IMR-90 (cell line): ENCODE results near the gene IFT43. TPM values are rescaled to one million over a fixed set of nuclear protein-coding genes. Genes with fewer than 3 reads are reported as not detected.

Source experiments
- ATAC-seq: fragments of 200-7000 bp; cut with Tn5 transposase; 2 replicates; pipeline ENCODE4 v1.9.1; 2020; ENCODE audit warnings: low read depth, mild to moderate bottlenecking, moderate library complexity
- BruUV-seq: library from RNA; stranded (reverse); fragments of 400-500 nt; replicated peaks from 2 replicates; lab custom pipeline; 2021; lab: Mats Ljungman, UMichigan
- CTCF ChIA-PET: fragments of 300-600 bp; formaldehyde crosslinking; extraction: SDS; loops from one replicate; lab custom pipeline; 2021; ENCODE audit warnings: antibody characterized with exemption; lab: Yijun Ruan, JAX
- POLR2A ChIA-PET: fragments of 300-600 bp; sonication (Branson Sonifier 250); formaldehyde crosslinking; loops from one replicate; lab custom pipeline; 2022; ENCODE audit warnings: antibody characterized with exemption; ENCODE audit not compliant: unreplicated experiment; lab: Charles Lee
- DNase-seq: peaks from one replicate; pipeline ENCODE4 v3.0.0; 2013
- H2AFZ ChIP-seq: replicated peaks from 2 replicates; pipeline ENCODE3; 2013; ENCODE audit warnings: low read length, mild to moderate bottlenecking; ENCODE audit not compliant: poor library complexity
- H2AK5ac ChIP-seq: 2 replicates; pipeline ENCODE4 v1.6.1; 2013; ENCODE audit warnings: low read depth, low read length, inconsistent platforms
- H2AK9ac ChIP-seq: replicated peaks from 2 replicates; pipeline ENCODE3; 2013; ENCODE audit warnings: mild to moderate bottlenecking, low read depth, low read length, moderate library complexity; ENCODE audit not compliant: poor library complexity
- H2BK120ac ChIP-seq: 2 replicates; pipeline ENCODE4 v1.6.1; 2013; ENCODE audit warnings: low read depth, low read length, inconsistent platforms
- H2BK15ac ChIP-seq: 3 replicates; pipeline ENCODE4 v1.6.1; 2013; ENCODE audit warnings: low read depth, low read length, inconsistent platforms
- H2BK20ac ChIP-seq: 2 replicates; pipeline ENCODE4 v1.6.1; 2013; ENCODE audit warnings: low read depth, mild to moderate bottlenecking, inconsistent platforms, low read length, moderate library complexity
- H2BK5ac ChIP-seq: 2 replicates; pipeline ENCODE4 v1.6.1; 2013; ENCODE audit warnings: mild to moderate bottlenecking, low read depth, low read length, inconsistent platforms; ENCODE audit not compliant: poor library complexity, severe bottlenecking
- H3K14ac ChIP-seq: replicated peaks from 2 replicates; pipeline ENCODE4 v1.6.1; 2013; ENCODE audit warnings: low read depth, low read length, inconsistent platforms
- H3K18ac ChIP-seq: 2 replicates; pipeline ENCODE4 v1.6.1; 2013; ENCODE audit warnings: low read depth, low read length, control low read depth
- H3K23ac ChIP-seq: 2 replicates; pipeline ENCODE4 v1.6.1; 2013; ENCODE audit warnings: low read depth, low read length, inconsistent platforms
- H3K27ac ChIP-seq: 2 replicates; pipeline ENCODE4 v1.5.1; 2013; ENCODE audit warnings: mild to moderate bottlenecking, control low read depth, low read length; ENCODE audit not compliant: insufficient read depth
- H3K27me3 ChIP-seq: 2 replicates; pipeline ENCODE4 v1.6.1; 2013; ENCODE audit warnings: low read length; ENCODE audit not compliant: control insufficient read depth, insufficient read depth
- H3K36me3 ChIP-seq: 2 replicates; pipeline ENCODE4 v1.6.1; 2013; ENCODE audit warnings: low read length, mixed read lengths; ENCODE audit not compliant: control insufficient read depth, insufficient read depth
- H3K4ac ChIP-seq: 2 replicates; pipeline ENCODE4 v1.6.1; 2013; ENCODE audit warnings: low read depth, low read length, inconsistent platforms
- H3K4me1 ChIP-seq: 2 replicates; pipeline ENCODE4 v1.6.1; 2013; ENCODE audit warnings: low read length, mixed read lengths; ENCODE audit not compliant: control insufficient read depth, insufficient read depth
- H3K4me2 ChIP-seq: 2 replicates; pipeline ENCODE4 v1.6.1; 2013; ENCODE audit warnings: low read depth, mild to moderate bottlenecking, control low read depth, low read length, moderate library complexity
- H3K4me3 ChIP-seq: 2 replicates; pipeline ENCODE4 v1.5.1; 2013; ENCODE audit warnings: low read depth, mild to moderate bottlenecking, control low read depth, low read length, moderate library complexity; ENCODE audit not compliant: insufficient read depth
- H3K56ac ChIP-seq: 2 replicates; pipeline ENCODE4 v1.6.1; 2013; ENCODE audit warnings: low read length, inconsistent platforms; ENCODE audit not compliant: insufficient read depth; ENCODE audit errors: extremely low read depth
- H3K79me1 ChIP-seq, 2 experiments: 2 replicates each; pipeline ENCODE4 v1.6.1; 2013; ENCODE audit warnings: low read length in 2 of 2, inconsistent platforms in 1 of 2, low read depth in 1 of 2
- H3K9ac ChIP-seq: 2 replicates; pipeline ENCODE4 v1.6.1; 2013; ENCODE audit warnings: low read depth, low read length, control low read depth
- H3K9me1 ChIP-seq: 2 replicates; pipeline ENCODE4 v1.6.1; 2013; ENCODE audit warnings: low read length, inconsistent platforms; ENCODE audit not compliant: insufficient read depth
- H3K9me3 ChIP-seq: 2 replicates; pipeline ENCODE4 v1.6.1; 2013; ENCODE audit warnings: low read length; ENCODE audit not compliant: control insufficient read depth, insufficient read depth
- H4K20me1 ChIP-seq: 2 replicates; pipeline ENCODE4 v1.6.1; 2013; ENCODE audit warnings: low read length, inconsistent platforms; ENCODE audit not compliant: insufficient read depth
- H4K5ac ChIP-seq: 2 replicates; pipeline ENCODE4 v1.6.1; 2013; ENCODE audit warnings: mild to moderate bottlenecking, low read depth, low read length, control low read depth
- H4K8ac ChIP-seq, 2 experiments: 2 replicates each; pipeline ENCODE4 v1.6.1; 2013; ENCODE audit warnings: low read depth in 2 of 2, low read length in 2 of 2, control low read depth in 1 of 2, inconsistent platforms in 1 of 2
- H4K91ac ChIP-seq: 2 replicates; pipeline ENCODE4 v1.6.1; 2013; ENCODE audit warnings: low read depth, low read length, inconsistent platforms; ENCODE audit not compliant: insufficient read depth
- BHLHE40 ChIP-seq: fragments of 150-350 bp; IDR thresholded peaks from 2 replicates; pipeline ENCODE4 v1.6.1; 2016; ENCODE audit warnings: mild to moderate bottlenecking, low read depth, low read length
- CEBPB ChIP-seq: IDR thresholded peaks from 2 replicates; pipeline ENCODE4 v1.6.1; 2012; ENCODE audit warnings: low read depth, low read length, improper control_type of control experiment
- CHD1 ChIP-seq: IDR thresholded peaks from 2 replicates; pipeline ENCODE4 v1.6.1; 2012; ENCODE audit warnings: low read depth, low read length, improper control_type of control experiment
- ELK1 ChIP-seq: fragments of 150-350 bp; IDR thresholded peaks from 2 replicates; pipeline ENCODE4 v1.6.1; 2016; ENCODE audit warnings: low read depth, mild to moderate bottlenecking, low read length, moderate library complexity, borderline replicate concordance
- FOS ChIP-seq: fragments of 150-350 bp; IDR thresholded peaks from 2 replicates; pipeline ENCODE4 v1.6.1; 2016; ENCODE audit warnings: low read depth, low read length
- MAFK ChIP-seq: IDR thresholded peaks from 2 replicates; pipeline ENCODE4 v1.6.1; 2012; ENCODE audit warnings: low read depth, low read length, improper control_type of control experiment
- MAZ ChIP-seq: IDR thresholded peaks from 2 replicates; pipeline ENCODE4 v1.6.1; 2012; ENCODE audit warnings: low read depth, mild to moderate bottlenecking, low read length, improper control_type of control experiment, moderate library complexity, borderline replicate concordance
- MXI1 ChIP-seq: IDR thresholded peaks from 2 replicates; pipeline ENCODE4 v1.6.1; 2012; ENCODE audit warnings: low read depth, mild to moderate bottlenecking, low read length, moderate library complexity, borderline replicate concordance
- NFE2L2 ChIP-seq: fragments of 150-350 bp; IDR thresholded peaks from 2 replicates; pipeline ENCODE4 v1.6.1; 2016; ENCODE audit warnings: low read depth, mild to moderate bottlenecking, low read length
- POLR2A ChIP-seq: IDR thresholded peaks from 2 replicates; pipeline ENCODE4 v1.6.1; 2012; ENCODE audit warnings: mild to moderate bottlenecking, low read depth, low read length
- RAD21 ChIP-seq: IDR thresholded peaks from 2 replicates; pipeline ENCODE4 v1.6.1; 2012; ENCODE audit warnings: low read length, improper control_type of control experiment
- RCOR1 ChIP-seq: IDR thresholded peaks from 2 replicates; pipeline ENCODE4 v1.6.1; 2012; ENCODE audit warnings: mild to moderate bottlenecking, low read length, improper control_type of control experiment; ENCODE audit not compliant: insufficient replicate concordance
- RFX5 ChIP-seq: IDR thresholded peaks from 2 replicates; pipeline ENCODE4 v1.8.0; 2012; ENCODE audit warnings: low read depth, mild to moderate bottlenecking, low read length, moderate library complexity
- SMC3 ChIP-seq: fragments of 150-350 bp; IDR thresholded peaks from 2 replicates; pipeline ENCODE4 v1.6.1; 2016; ENCODE audit warnings: low read depth, mild to moderate bottlenecking, antibody characterized with exemption, low read length, moderate library complexity
- USF2 ChIP-seq: fragments of 150-350 bp; IDR thresholded peaks from 2 replicates; pipeline ENCODE4 v1.6.1; 2017; ENCODE audit warnings: mild to moderate bottlenecking, antibody characterized with exemption, low read length, low read depth
- WGBS, 2 experiments: methylation state at CpG; one replicate each; pipeline versions ENCODE4 v1.1.5 to v1.1.7; 2013; ENCODE audit warnings: missing lambda C conversion rate in 2 of 2; ENCODE audit not compliant: insufficient read length in 1 of 2; ENCODE audit errors: extremely low coverage in 2 of 2; 5-methylcytosine and 5-hydroxymethylcytosine counted together
- dilution Hi-C: fragments of 300-500 bp; cut with HindIII; formaldehyde crosslinking; loops from one replicate; pipeline ENCODE4 v1.14.3; 2018; ENCODE audit warnings: low sequenced_read_pairs; ENCODE audit not compliant: unreplicated experiment
- in situ Hi-C: fragments of 300-500 bp; cut with MboI; formaldehyde crosslinking; loops from 3 replicates; pipeline ENCODE4 v1.14.3; 2019; ENCODE audit warnings: low sequenced_read_pairs, inconsistent platforms, mixed read lengths
- intact Hi-C: fragments of 100-400 bp; cut with micrococcal nuclease; formaldehyde crosslinking; loops from 2 replicates; pipeline ENCODE4 v1.10.0; 2022
- polyA plus RNA-seq, 3 experiments: library from polyadenylated mRNA; depleted of rRNA; stranded (reverse); fragments of >200 nt; gene quantifications; 2 replicates each; pipeline ENCODE4 v1.2.3, GENCODE V29; 2012; ENCODE audit warnings: low replicate concordance in 1 of 3
- total RNA-seq: library from RNA; depleted of rRNA; stranded (reverse); fragments of >200 nt; gene quantifications from 2 replicates; pipeline ENCODE4 v1.2.3, GENCODE V29; 2012
- TF ChIP-seq, protein P1 (sequence below): conservative IDR thresholded peaks from 2 replicates; pipeline ENCODE4 v1.5.1; 2012; ENCODE audit warnings: mild to moderate bottlenecking, low read depth, low read length, improper control_type of control experiment

Gene IFT43
- total and polyA plus RNA-seq, 2 of the 4 experiments (the other 2 are of a cell fraction), result 41.4 to 43.2 TPM

- no peak overlapping the region for H3K9ac ChIP-seq
- H4K5ac ChIP-seq, result no peak overlapping the region
- H2AFZ ChIP-seq, result no peak overlapping the region
- POLR2A ChIA-PET, result no interaction called here
- H3K9me1 ChIP-seq, result no peaks in the 10 kb centered on the region
- DNase-seq (no peak), ATAC-seq (no peak)
- H3K27me3 ChIP-seq, result peaks cover 17% of the 10 kb centered on the region
- H3K23ac ChIP-seq, result no peak overlapping the region
- H3K4me1 ChIP-seq, result no peaks in the 10 kb centered on the region
- no peak overlapping the region for H2AK5ac ChIP-seq
- no peak overlapping the region for H3K18ac ChIP-seq
- H3K4me3 ChIP-seq, result no peak overlapping the region
- no peak overlapping the region for H3K56ac ChIP-seq
- H3K4me2 ChIP-seq, result no peak overlapping the region
- CTCF ChIA-PET, result interaction anchor here (0.5 kb wide), 1 partner anchor 438 kb away, joined by 3 read pairs; no protein-coding TSS in a partner anchor
- no peak overlapping the region for H3K27ac ChIP-seq
- no peak overlapping the region for H3K4ac ChIP-seq
- no TSS peak for BruUV-seq
- no peak overlapping the region for H2BK120ac ChIP-seq
- no peak overlapping the region for H3K14ac ChIP-seq
- H2AK9ac ChIP-seq, result no peak overlapping the region
- in situ Hi-C loops (no loop called here), dilution Hi-C loops (no loop called here), intact Hi-C loops (no loop called here)
- WGBS, 2 experiments, result no CpG with 5 or more reads among the region's 2 CpGs
- no peak overlapping the region for H2BK20ac ChIP-seq
- no peaks in the 10 kb centered on the region for H3K79me1 ChIP-seq
- H4K20me1 ChIP-seq, result no peaks in the 10 kb centered on the region
- no peak overlapping the region for H2BK15ac ChIP-seq
- H4K8ac ChIP-seq, result no peak overlapping the region
- TF ChIP-seq SMC3 (no peak), MAZ (no peak), CEBPB (no peak), MXI1 (no peak), NFE2L2 (no peak), RCOR1 (no peak), FOS (no peak), RFX5 (no peak), ELK1 (no peak), USF2 (no peak), MAFK (no peak), BHLHE40 (no peak), POLR2A (no peak), RAD21 (no peak), CHD1 (no peak)
- TF ChIP-seq, protein P1, sequence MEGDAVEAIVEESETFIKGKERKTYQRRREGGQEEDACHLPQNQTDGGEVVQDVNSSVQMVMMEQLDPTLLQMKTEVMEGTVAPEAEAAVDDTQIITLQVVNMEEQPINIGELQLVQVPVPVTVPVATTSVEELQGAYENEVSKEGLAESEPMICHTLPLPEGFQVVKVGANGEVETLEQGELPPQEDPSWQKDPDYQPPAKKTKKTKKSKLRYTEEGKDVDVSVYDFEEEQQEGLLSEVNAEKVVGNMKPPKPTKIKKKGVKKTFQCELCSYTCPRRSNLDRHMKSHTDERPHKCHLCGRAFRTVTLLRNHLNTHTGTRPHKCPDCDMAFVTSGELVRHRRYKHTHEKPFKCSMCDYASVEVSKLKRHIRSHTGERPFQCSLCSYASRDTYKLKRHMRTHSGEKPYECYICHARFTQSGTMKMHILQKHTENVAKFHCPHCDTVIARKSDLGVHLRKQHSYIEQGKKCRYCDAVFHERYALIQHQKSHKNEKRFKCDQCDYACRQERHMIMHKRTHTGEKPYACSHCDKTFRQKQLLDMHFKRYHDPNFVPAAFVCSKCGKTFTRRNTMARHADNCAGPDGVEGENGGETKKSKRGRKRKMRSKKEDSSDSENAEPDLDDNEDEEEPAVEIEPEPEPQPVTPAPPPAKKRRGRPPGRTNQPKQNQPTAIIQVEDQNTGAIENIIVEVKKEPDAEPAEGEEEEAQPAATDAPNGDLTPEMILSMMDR, result no peak
- no peak overlapping the region for H2BK5ac ChIP-seq
- H3K9me3 ChIP-seq, result no peaks in the 10 kb centered on the region
- no peaks in the 10 kb centered on the region for H3K36me3 ChIP-seq
- no peak overlapping the region for H4K91ac ChIP-seq
Observed at GRCh38 chr14:76115010-76115422, 129.5 kb downstream of the IFT43 start.
